ENCODE results near the gene ECPAS. TPM values are rescaled to one million over a fixed set of nuclear protein-coding genes. Genes with fewer than 3 reads are reported as not detected.

Gene ECPAS
- total RNA-seq, 4 donors from 2014 or later: 53.5 to 75.7 (median 66.1) TPM

DNA sequence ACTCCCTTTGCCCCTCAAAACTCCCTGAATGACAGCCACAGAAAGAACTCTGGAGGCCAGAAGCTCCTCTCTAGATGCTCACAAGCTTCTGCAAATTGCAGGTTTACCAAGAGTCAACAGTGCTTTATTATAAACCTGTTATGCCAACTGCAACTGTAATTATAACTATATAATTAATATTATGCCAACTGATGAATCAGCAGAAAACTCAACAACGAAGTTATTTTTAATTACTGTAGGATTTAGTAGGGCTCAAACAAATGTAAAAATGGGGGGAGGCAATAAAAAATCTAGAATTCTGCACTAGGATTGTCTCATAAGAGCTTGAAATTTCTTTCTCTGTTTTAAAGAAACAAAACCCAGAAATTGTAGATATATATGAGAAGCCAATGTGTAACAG is 117.2 kb downstream of the ECPAS start:
- H3K4me3 ChIP-seq (ENCODE audit: low read depth, poor library complexity, severe bottlenecking): no peak overlapping the region
- WGBS, 2 donors: 51 to 52% methylated on average over 1 of the region's 1 CpG
- no peak for DNase-seq (ENCODE audit: low spot score in 2 of 2)
- TF ChIP-seq POLR2A (IDR thresholded peaks at IDR 0.05) (no peak), CTCF (IDR thresholded peaks at IDR 0.05) (no peak)
- intact Hi-C loops (cut with DNase I; ENCODE audit: low total_unique reads): no loop called here

GRCh38 chr9:111362526-111362925 is 121.7 kb downstream of the ECPAS start:
- no peak overlapping the region for H3K4me3 ChIP-seq (ENCODE audit: low read depth, poor library complexity, severe bottlenecking)
- DNase-seq (ENCODE audit: low spot score in 2 of 2): no peak
- intact Hi-C loops (cut with DNase I; ENCODE audit: low total_unique reads): no loop called here
- no peak for TF ChIP-seq POLR2A (IDR thresholded peaks at IDR 0.05)
- TF ChIP-seq CTCF (IDR thresholded peaks at IDR 0.05): no peak
- 63 to 76% methylated on average over 5 of the region's 5 CpGs for WGBS, 2 donors

DNA sequence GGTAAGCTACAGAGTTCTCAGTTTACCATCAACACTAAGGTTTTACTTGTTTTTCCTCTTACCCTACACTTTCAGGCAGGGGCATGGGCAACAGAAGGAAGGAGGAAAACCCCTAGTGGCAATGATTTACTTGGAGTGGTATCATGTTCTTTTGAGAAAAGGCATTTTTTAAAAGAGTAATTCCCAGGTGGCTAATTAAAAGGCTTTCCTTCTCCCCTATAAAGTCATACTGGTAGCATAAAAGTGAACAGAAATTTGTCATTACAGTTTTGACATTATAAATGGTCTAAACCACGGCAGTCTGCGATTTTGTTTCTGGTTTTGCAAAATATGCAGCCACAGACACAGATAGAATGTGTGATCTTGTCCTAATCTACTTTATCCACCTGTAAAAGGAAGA is 123.3 kb downstream of the ECPAS start:
- H3K4me3 ChIP-seq (ENCODE audit: low read depth, poor library complexity, severe bottlenecking): no peak overlapping the region
- DNase-seq (ENCODE audit: low spot score in 2 of 2): no peak
- intact Hi-C loops (cut with DNase I; ENCODE audit: low total_unique reads): no loop called here
- WGBS, 2 donors: 87 to 94% methylated on average over 2 of the region's 2 CpGs
- TF ChIP-seq POLR2A (IDR thresholded peaks at IDR 0.05) (no peak), CTCF (IDR thresholded peaks at IDR 0.05) (no peak)

DNA sequence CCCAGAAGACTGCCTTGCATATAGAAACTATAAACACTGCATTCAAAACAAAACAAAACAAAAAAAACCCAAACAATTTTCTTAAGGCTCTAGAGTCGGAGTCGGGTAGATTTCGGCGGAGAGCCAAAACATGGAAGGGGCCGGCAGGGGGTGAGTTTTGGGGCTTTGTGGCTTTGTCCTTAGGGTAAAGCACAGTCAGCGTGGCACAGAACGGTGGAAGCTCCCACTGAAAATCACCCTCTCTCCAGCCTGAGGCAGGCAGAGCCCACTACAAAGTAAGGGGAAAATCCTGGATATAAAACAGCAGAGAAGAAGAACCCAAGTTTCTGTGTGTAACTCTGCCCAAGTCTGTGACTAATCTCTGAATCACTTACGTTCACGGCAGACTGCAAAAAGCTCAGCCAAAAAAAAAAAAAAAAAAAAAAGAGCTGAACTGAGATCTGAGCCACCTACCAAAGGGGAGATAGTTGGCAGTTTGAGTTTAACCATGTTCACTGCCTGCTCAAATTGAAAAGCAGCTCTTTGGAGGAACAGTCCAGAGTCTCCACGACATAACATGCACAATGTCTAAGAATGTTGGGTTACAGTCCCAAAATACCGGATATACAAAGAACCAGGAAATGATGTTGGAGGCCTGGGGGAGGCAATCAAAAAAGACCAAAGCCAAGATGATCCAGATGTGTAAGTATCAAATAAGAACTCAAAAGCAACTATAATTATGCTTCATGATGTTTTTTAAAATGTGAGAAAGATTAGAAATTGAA is 127.5 kb downstream of the ECPAS start:
- no peak for TF ChIP-seq CTCF (IDR thresholded peaks at IDR 0.05)
- no peak for TF ChIP-seq POLR2A (IDR thresholded peaks at IDR 0.05)
- peak in 1 of 2 donors; percentile 18 for DNase-seq (ENCODE audit: low spot score in 2 of 2)
- no peak overlapping the region for H3K4me3 ChIP-seq (ENCODE audit: low read depth, poor library complexity, severe bottlenecking)
- intact Hi-C loops (cut with DNase I; ENCODE audit: low total_unique reads): no loop called here
- WGBS, 2 donors: 13 to 17% methylated on average over 11 of the region's 11 CpGs

- TF ChIP-seq POLR2A (IDR thresholded peaks at IDR 0.05) (no peak), CTCF (IDR thresholded peaks at IDR 0.05) (no peak)
- H3K4me3 ChIP-seq (ENCODE audit: low read depth, poor library complexity, severe bottlenecking): no peak overlapping the region
- intact Hi-C loops (cut with DNase I; ENCODE audit: low total_unique reads): no loop called here
- no peak for DNase-seq (ENCODE audit: low spot score in 2 of 2)
- WGBS, 2 donors: 91 to 95% methylated on average over 2 of the region's 2 CpGs
Observed at GRCh38 chr9:111352545-111352944, 131.6 kb downstream of the ECPAS start.

DNA sequence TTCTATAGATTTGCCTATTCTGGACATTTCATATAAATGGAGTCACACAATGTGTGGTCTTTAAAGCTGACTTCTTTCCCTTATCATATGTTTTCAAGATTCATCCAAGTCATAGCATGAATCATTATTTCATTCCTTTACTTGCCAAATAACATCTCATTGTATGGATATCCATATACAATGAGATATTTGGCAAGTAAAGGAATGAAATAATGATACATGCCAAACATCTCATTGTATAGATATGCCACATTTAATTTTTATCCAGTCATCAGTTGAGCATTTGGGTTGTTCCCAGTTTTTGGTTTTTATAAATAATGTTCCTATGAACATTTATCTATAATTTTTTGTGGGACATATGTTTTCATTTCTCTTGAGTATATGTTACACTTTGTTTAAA is 133.6 kb downstream of the ECPAS start:
- no peak for DNase-seq (ENCODE audit: low spot score in 2 of 2)
- no peak for TF ChIP-seq CTCF (IDR thresholded peaks at IDR 0.05)
- no peak for TF ChIP-seq POLR2A (IDR thresholded peaks at IDR 0.05)
- no peak overlapping the region for H3K4me3 ChIP-seq (ENCODE audit: low read depth, poor library complexity, severe bottlenecking)

More for the DNA sequence above, 133.6 kb downstream of the ECPAS start:
- intact Hi-C loops (cut with DNase I; ENCODE audit: low total_unique reads): no loop called here

Measured in lower leg skin (tissue), 4 donors.